HepG2 (cell line): ENCODE data around the gene CDC42EP3. TPM values are rescaled to one million over a fixed set of nuclear protein-coding genes. Genes with fewer than 3 reads are reported as not detected.

Experiments used
- ATAC-seq: fragments of 200-7000 bp; cut with Tn5 transposase; 3 replicates; pipeline ENCODE4 v1.9.1; 2020; ENCODE audit warnings: mild to moderate bottlenecking, moderate library complexity
- BruUV-seq: library from RNA; stranded (reverse); fragments of 400-500 nt; replicated peaks from 2 replicates; lab custom pipeline; 2021; lab: Mats Ljungman, UMichigan
- CTCF ChIA-PET: fragments of 300-600 bp; formaldehyde crosslinking; extraction: SDS; loops from one replicate; lab custom pipeline; 2021; ENCODE audit warnings: low total read pairs, inconsistent platforms, low intra/inter-chr PET ratio; lab: Yijun Ruan, JAX
- POLR2A ChIA-PET: fragments of 350-600 bp; sonication (Branson Sonifier 250); formaldehyde crosslinking; loops from one replicate; lab custom pipeline; 2020; ENCODE audit warnings: antibody characterized with exemption, inconsistent platforms; lab: Yijun Ruan, JAX
- DNase-seq: peaks from one replicate; pipeline ENCODE4 v3.0.0-alpha.2; 2015; ENCODE audit warnings: low spot score
- FAIRE-seq: peaks from 3 replicates; lab custom pipeline; 2011; peaks lifted over from hg19 to GRCh38; lab: Jason Lieb, UNC
- H2AFZ ChIP-seq: one replicate; pipeline ENCODE4 v1.6.1; 2011; ENCODE audit warnings: low read length, inconsistent platforms
- H3K27ac ChIP-seq: fragments of 300-600 bp; 3 replicates; pipeline ENCODE4 v1.8.0; 2011; ENCODE audit warnings: mixed run types, mild to moderate bottlenecking, mixed read lengths, low read length, inconsistent platforms; ENCODE audit not compliant: insufficient read depth; ENCODE audit errors: extremely low read length
- H3K27me3 ChIP-seq, 2 experiments: fragments of 200-600 bp in 1 of 2; 2 replicates in 1 of 2; 3 replicates in 1 of 2; pipeline versions ENCODE4 v1.6.0 to v1.8.0; 2011; ENCODE audit warnings: low read length in 2 of 2, mild to moderate bottlenecking in 2 of 2, moderate library complexity in 2 of 2, inconsistent platforms in 1 of 2; ENCODE audit not compliant: insufficient read depth in 2 of 2, control insufficient read depth in 1 of 2
- H3K36me3 ChIP-seq, 2 experiments: fragments of 200-600 bp in 1 of 2; replicated peaks in 1 of 2; 2 replicates in 1 of 2; 3 replicates in 1 of 2; pipeline versions ENCODE4 v1.5.1 to v1.8.0; 2011; ENCODE audit warnings: low read length in 2 of 2, inconsistent platforms in 1 of 2; ENCODE audit not compliant: insufficient read depth in 2 of 2, control insufficient read depth in 1 of 2
- H3K4me1 ChIP-seq: 2 replicates; pipeline ENCODE4 v1.5.1; 2012; ENCODE audit warnings: low read length, inconsistent platforms; ENCODE audit not compliant: insufficient read depth
- H3K4me2 ChIP-seq: 2 replicates; pipeline ENCODE4 v1.6.0; 2011; ENCODE audit warnings: low read depth, low read length, inconsistent platforms
- H3K4me3 ChIP-seq, 3 experiments: fragments of 200-600 bp in 1 of 3; sonication (generic), shearing (Covaris generic) in 1 of 3; replicated peaks in 1 of 3; 2 replicates each; pipeline ENCODE4 v1.5.1; 2011 to 2016; ENCODE audit warnings: low read length in 3 of 3, inconsistent platforms in 2 of 3, low read depth in 2 of 3, mild to moderate bottlenecking in 2 of 3, control low read depth in 1 of 3, mixed read lengths in 1 of 3; ENCODE audit not compliant: insufficient read depth in 1 of 3
- H3K79me2 ChIP-seq: one replicate; pipeline ENCODE4 v1.6.1; 2011; ENCODE audit warnings: low read length, inconsistent platforms; ENCODE audit not compliant: insufficient read depth
- H3K9ac ChIP-seq: 2 replicates; pipeline ENCODE4 v1.6.0; 2011; ENCODE audit warnings: mild to moderate bottlenecking, low read depth, low read length, inconsistent platforms; ENCODE audit not compliant: insufficient read depth
- H3K9me3 ChIP-seq: 2 replicates; pipeline ENCODE4 v1.5.1; 2012; ENCODE audit warnings: mild to moderate bottlenecking, low read length
- H4K20me1 ChIP-seq: 2 replicates; pipeline ENCODE4 v1.6.0; 2011; ENCODE audit warnings: inconsistent platforms, mild to moderate bottlenecking, low read length, moderate library complexity; ENCODE audit not compliant: insufficient read depth
- ATF1 ChIP-seq: IDR thresholded peaks from 2 replicates; pipeline ENCODE4 v1.6.1; 2016; ENCODE audit warnings: mild to moderate bottlenecking, control low read depth
- CBX5 ChIP-seq: sonication (generic); formaldehyde crosslinking; IDR thresholded peaks from 2 replicates; pipeline ENCODE4 v1.4.0; 2020; ENCODE audit warnings: missing genetic modification reagents, borderline replicate concordance
- FOXA3 ChIP-seq: IDR thresholded peaks from 2 replicates; pipeline ENCODE4 v1.6.1; 2016; ENCODE audit warnings: missing genetic modification reagents, missing compliant biosample characterization
- HOXA5 ChIP-seq: sonication (generic); formaldehyde crosslinking; IDR thresholded peaks from 2 replicates; pipeline ENCODE4 v1.4.0; 2020; ENCODE audit warnings: missing genetic modification reagents
- KDM2A ChIP-seq: sonication (generic); formaldehyde crosslinking; IDR thresholded peaks from 2 replicates; pipeline ENCODE4 v1.4.0; 2020; ENCODE audit warnings: low read depth, missing genetic modification reagents, borderline replicate concordance
- ONECUT2 ChIP-seq: sonication (generic); formaldehyde crosslinking; IDR thresholded peaks from 2 replicates; pipeline ENCODE4 v1.4.0; 2020; ENCODE audit warnings: missing genetic modification reagents
- PPARG ChIP-seq: conservative IDR thresholded peaks from 2 replicates; pipeline ENCODE4 v1.6.1; 2016; ENCODE audit warnings: missing biosample characterization, missing genetic modification reagents
- TCF7L2 ChIP-seq: IDR thresholded peaks from 2 replicates; pipeline ENCODE4 v1.6.1; 2011; ENCODE audit warnings: mild to moderate bottlenecking, low read depth, low read length, moderate library complexity
- ZNF274 ChIP-seq: sonication (generic); formaldehyde crosslinking; IDR thresholded peaks from 2 replicates; pipeline ENCODE4 v1.5.1; 2020; ENCODE audit warnings: mild to moderate bottlenecking, missing genetic modification reagents
- ZNF543 ChIP-seq: sonication (generic); formaldehyde crosslinking; IDR thresholded peaks from 2 replicates; pipeline ENCODE4 v1.4.0; 2020; ENCODE audit warnings: mild to moderate bottlenecking, missing genetic modification reagents
- ZNF724P ChIP-seq: sonication (generic); formaldehyde crosslinking; IDR thresholded peaks from 2 replicates; pipeline ENCODE4 v1.8.0; 2022; ENCODE audit warnings: missing genetic modification reagents, borderline replicate concordance
- ZNF773 ChIP-seq: sonication (generic); formaldehyde crosslinking; IDR thresholded peaks from 2 replicates; pipeline ENCODE4 v1.4.0; 2020; ENCODE audit warnings: missing genetic modification reagents, borderline replicate concordance
- ZNF792 ChIP-seq: IDR thresholded peaks from 2 replicates; pipeline ENCODE4 v1.6.1; 2016
- WGBS: methylation state at CpG from one replicate; pipeline ENCODE4 v1.1.6; 2017; ENCODE audit warnings: low lambda C conversion rate; 5-methylcytosine and 5-hydroxymethylcytosine counted together
- in situ Hi-C: cut with HindIII; loops from 2 replicates; pipeline ENCODE4 v1.10.0; 2017; ENCODE audit warnings: low pct_unique_long_range_greater_than_20kb; ENCODE audit not compliant: extremely low pct_ligation_motif_present
- intact Hi-C: fragments of 100-400 bp; cut with micrococcal nuclease; formaldehyde crosslinking; loops from one replicate; pipeline ENCODE4 v1.10.0; 2022; ENCODE audit not compliant: unreplicated experiment
- polyA plus RNA-seq, 8 experiments: library from polyadenylated mRNA; depleted of rRNA in 3 of 8; stranded (reverse) in 7 of 8; unstranded in 1 of 8; fragments of >200 nt; fragmentation: Illumina TruSeq in 4 of 8; extraction: Trizol in 4 of 8; gene quantifications; 2 replicates each; pipeline versions ENCODE4 v1.2.1 to v1.2.3, GENCODE V29; 2011 to 2016; ENCODE audit warnings: low read depth in 4 of 8, missing spikeins in 1 of 8, mixed read lengths in 1 of 8; ENCODE audit not compliant: insufficient read depth in 1 of 8
- total RNA-seq, 5 experiments: library from RNA; depleted of rRNA; stranded (reverse); fragments of >200 nt; fragmentation: Illumina TruSeq; extraction: Trizol; gene quantifications; 2 replicates each; pipeline ENCODE4 v1.2.3, GENCODE V29; 2016; ENCODE audit warnings: low read depth in 1 of 5
- TF ChIP-seq, protein P1 (sequence below): sonication (generic); formaldehyde crosslinking; IDR thresholded peaks from 2 replicates; pipeline ENCODE4 v1.4.0; 2020; ENCODE audit warnings: missing genetic modification reagents, low read depth, mild to moderate bottlenecking, borderline replicate concordance
- TF ChIP-seq, protein P2 (sequence below): fragments of 450-650 bp; IDR thresholded peaks from 2 replicates; pipeline ENCODE4 v1.6.1; 2017; ENCODE audit warnings: mild to moderate bottlenecking
- TF ChIP-seq, protein P3 (sequence below): sonication (generic); formaldehyde crosslinking; IDR thresholded peaks from 2 replicates; pipeline ENCODE4 v1.8.0; 2022; ENCODE audit warnings: missing genetic modification reagents, mild to moderate bottlenecking, moderate library complexity, borderline replicate concordance

CDC42EP3 gene
- total and polyA plus RNA-seq, 2 of the 13 experiments (the other 11 are each of a cell fraction or from before 2014, with no cell fraction given), result 0.01 TPM; not detected in 1

DNA sequence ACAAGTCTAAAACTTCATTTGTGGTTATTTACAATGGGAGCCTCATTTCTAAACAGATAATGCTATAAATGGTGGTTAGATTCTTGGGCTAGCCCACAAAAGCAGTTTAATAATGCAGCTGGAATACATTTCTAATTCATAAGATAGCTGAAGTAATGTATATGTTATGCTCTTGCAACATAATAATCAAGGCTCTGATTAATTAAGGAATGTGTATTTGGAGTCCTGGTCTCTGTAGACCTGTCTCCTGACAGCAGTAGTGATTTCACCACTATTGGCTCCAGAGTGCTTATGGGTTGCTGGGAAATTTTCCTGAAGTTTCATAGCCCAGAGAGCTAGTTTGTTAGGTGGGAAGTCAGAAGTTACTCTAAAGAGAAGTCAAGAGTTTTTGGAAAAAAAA is 21.3 kb upstream of the CDC42EP3 start (continued):
- TF ChIP-seq, protein P1, sequence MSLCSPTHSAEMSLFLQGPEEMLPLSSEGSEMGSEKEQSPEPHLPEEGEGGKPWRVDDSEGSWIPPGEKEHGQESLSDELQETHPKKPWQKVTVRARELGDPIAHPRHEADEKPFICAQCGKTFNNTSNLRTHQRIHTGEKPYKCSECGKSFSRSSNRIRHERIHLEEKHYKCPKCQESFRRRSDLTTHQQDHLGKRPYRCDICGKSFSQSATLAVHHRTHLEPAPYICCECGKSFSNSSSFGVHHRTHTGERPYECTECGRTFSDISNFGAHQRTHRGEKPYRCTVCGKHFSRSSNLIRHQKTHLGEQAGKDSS, result no peak
- TF ChIP-seq, protein P2, sequence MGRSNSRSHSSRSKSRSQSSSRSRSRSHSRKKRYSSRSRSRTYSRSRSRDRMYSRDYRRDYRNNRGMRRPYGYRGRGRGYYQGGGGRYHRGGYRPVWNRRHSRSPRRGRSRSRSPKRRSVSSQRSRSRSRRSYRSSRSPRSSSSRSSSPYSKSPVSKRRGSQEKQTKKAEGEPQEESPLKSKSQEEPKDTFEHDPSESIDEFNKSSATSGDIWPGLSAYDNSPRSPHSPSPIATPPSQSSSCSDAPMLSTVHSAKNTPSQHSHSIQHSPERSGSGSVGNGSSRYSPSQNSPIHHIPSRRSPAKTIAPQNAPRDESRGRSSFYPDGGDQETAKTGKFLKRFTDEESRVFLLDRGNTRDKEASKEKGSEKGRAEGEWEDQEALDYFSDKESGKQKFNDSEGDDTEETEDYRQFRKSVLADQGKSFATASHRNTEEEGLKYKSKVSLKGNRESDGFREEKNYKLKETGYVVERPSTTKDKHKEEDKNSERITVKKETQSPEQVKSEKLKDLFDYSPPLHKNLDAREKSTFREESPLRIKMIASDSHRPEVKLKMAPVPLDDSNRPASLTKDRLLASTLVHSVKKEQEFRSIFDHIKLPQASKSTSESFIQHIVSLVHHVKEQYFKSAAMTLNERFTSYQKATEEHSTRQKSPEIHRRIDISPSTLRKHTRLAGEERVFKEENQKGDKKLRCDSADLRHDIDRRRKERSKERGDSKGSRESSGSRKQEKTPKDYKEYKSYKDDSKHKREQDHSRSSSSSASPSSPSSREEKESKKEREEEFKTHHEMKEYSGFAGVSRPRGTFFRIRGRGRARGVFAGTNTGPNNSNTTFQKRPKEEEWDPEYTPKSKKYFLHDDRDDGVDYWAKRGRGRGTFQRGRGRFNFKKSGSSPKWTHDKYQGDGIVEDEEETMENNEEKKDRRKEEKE, result no peak
- TF ChIP-seq ZNF792 (CRISPR knock-in tag), result no peak
- no peak for TF ChIP-seq ZNF773 (CRISPR knock-in tag)
- TF ChIP-seq, protein P3, sequence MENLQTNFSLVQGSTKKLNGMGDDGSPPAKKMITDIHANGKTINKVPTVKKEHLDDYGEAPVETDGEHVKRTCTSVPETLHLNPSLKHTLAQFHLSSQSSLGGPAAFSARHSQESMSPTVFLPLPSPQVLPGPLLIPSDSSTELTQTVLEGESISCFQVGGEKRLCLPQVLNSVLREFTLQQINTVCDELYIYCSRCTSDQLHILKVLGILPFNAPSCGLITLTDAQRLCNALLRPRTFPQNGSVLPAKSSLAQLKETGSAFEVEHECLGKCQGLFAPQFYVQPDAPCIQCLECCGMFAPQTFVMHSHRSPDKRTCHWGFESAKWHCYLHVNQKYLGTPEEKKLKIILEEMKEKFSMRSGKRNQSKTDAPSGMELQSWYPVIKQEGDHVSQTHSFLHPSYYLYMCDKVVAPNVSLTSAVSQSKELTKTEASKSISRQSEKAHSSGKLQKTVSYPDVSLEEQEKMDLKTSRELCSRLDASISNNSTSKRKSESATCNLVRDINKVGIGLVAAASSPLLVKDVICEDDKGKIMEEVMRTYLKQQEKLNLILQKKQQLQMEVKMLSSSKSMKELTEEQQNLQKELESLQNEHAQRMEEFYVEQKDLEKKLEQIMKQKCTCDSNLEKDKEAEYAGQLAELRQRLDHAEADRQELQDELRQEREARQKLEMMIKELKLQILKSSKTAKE (CRISPR knock-in tag), result no peak
- TF ChIP-seq ZNF724P (CRISPR knock-in tag), result no peak

DNA sequence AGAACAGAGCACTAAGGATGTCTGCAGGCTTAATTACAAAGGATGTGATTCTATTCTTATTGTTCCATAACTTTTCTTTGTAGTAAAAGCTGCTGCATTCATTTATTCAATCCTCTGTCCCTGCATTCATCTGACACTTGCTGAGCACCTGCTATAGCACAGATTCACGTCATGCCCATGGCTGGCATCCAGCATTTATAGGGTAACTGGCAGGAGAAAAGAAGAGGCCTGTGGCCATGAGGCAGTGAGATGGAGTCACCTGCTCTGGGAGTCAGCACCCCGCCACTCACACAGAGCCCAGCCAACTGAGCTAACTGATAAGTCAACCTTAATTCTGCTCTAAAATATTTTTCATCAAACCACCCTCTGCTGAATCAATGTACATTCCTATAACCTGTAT is 18.3 kb upstream of the CDC42EP3 start:
- Histone ChIP-seq H3K4me3 (no peak overlapping the region), H3K4me2 (no peak overlapping the region), H3K9me3 (no peaks in the 10 kb centered on the region), H3K36me3 (no peaks in the 10 kb centered on the region), H4K20me1 (no peaks in the 10 kb centered on the region), H3K27me3 (no peaks in the 10 kb centered on the region), H2AFZ (no peak overlapping the region), H3K79me2 (no peaks in the 10 kb centered on the region), H3K27ac (no peak overlapping the region), H3K4me1 (no peaks in the 10 kb centered on the region), H3K9ac (no peak overlapping the region)
- FAIRE-seq (no peak), DNase-seq (no peak), ATAC-seq (no peak)
- intact Hi-C loops (no loop called here), in situ Hi-C loops (no loop called here)
- POLR2A ChIA-PET, result no interaction called here
- no TSS peak for BruUV-seq
- TF ChIP-seq TCF7L2, result no peak
- no peak for TF ChIP-seq ZNF792 (CRISPR knock-in tag)
- no peak for TF ChIP-seq PPARG (CRISPR knock-in tag)
- TF ChIP-seq KDM2A (CRISPR knock-in tag), result no peak
- no peak for TF ChIP-seq ZNF773 (CRISPR knock-in tag)
- no peak for TF ChIP-seq CBX5 (CRISPR knock-in tag)
- TF ChIP-seq HOXA5, result no peak
- no peak for TF ChIP-seq ATF1
- no peak for TF ChIP-seq ONECUT2
- no peak for TF ChIP-seq ZNF543 (CRISPR knock-in tag)
- no peak for TF ChIP-seq FOXA3 (CRISPR knock-in tag)
- no peak for TF ChIP-seq ZNF274 (CRISPR knock-in tag)
- CTCF ChIA-PET, result no interaction called here
- 0% methylated on average over 2 of the region's 2 CpGs for WGBS
